Upper lobe of right lung (tissue), 1 donor: ENCODE measurements around the gene ADAMTS16. TPM values are rescaled to one million over a fixed set of nuclear protein-coding genes. Genes with fewer than 3 reads are reported as not detected.

Experiments used
- ATAC-seq: fragments of 200-7000 bp; cut with Tn5 transposase; one replicate; pipeline ENCODE4 v1.9.1; 2020; ENCODE audit warnings: mild to moderate bottlenecking, moderate library complexity
- DNase-seq: peaks from one replicate; pipeline ENCODE4 v3.0.0-alpha.2; 2020
- H3K27ac ChIP-seq: fragments of 200-600 bp; one replicate; pipeline ENCODE4 v1.8.0; 2022
- H3K27me3 ChIP-seq: fragments of 200-600 bp; one replicate; pipeline ENCODE4 v1.8.0; 2022; ENCODE audit warnings: mild to moderate bottlenecking
- H3K36me3 ChIP-seq: fragments of 200-600 bp; one replicate; pipeline ENCODE4 v1.8.0; 2022
- H3K4me1 ChIP-seq: fragments of 200-600 bp; one replicate; pipeline ENCODE4 v1.8.0; 2022
- H3K4me3 ChIP-seq: fragments of 200-600 bp; one replicate; pipeline ENCODE4 v1.8.0; 2022; ENCODE audit warnings: mild to moderate bottlenecking
- H3K9me3 ChIP-seq: fragments of 200-600 bp; one replicate; pipeline ENCODE4 v1.8.0; 2022
- CTCF ChIP-seq: fragments of 200-600 bp; IDR thresholded peaks from one replicate; pipeline ENCODE4 v1.8.0; 2022; ENCODE audit warnings: antibody characterized with exemption
- intact Hi-C: fragments of 100-400 bp; cut with DNase I; formaldehyde crosslinking; loops from one replicate; pipeline ENCODE4 v1.11.0; 2022
- total RNA-seq: library from RNA; stranded (reverse); fragmentation: NEBNext Ultra II Directional; extraction: Animal tissue kit (Norgen Biotek cat#: 25700); gene quantifications from one replicate; pipeline ENCODE4 v1.2.1, GENCODE V29; 2021
- donor health status: DM: no; HTN: yes; CAD: no; lungs with severe emphysema.

ADAMTS16 gene
- total RNA-seq, 1 donor from 2014 or later: 0.26 TPM

- peak; percentile 28 for ATAC-seq
These were observed 48.4 kb downstream of the ADAMTS16 start for GRCh38 chr5:5188376-5189050.

GRCh38 chr5:5189051-5189430 lies 48.9 kb downstream of the ADAMTS16 start:
- H3K4me3 ChIP-seq: no peak overlapping the region
- no peaks in the 10 kb centered on the region for H3K9me3 ChIP-seq
- DNase-seq (no peak), ATAC-seq (no peak)
- H3K36me3 ChIP-seq: no peaks in the 10 kb centered on the region
- H3K27me3 ChIP-seq: no peaks in the 10 kb centered on the region
- no peak overlapping the region for H3K27ac ChIP-seq
- no peak for TF ChIP-seq CTCF
- intact Hi-C loops: no loop called here
- no peaks in the 10 kb centered on the region for H3K4me1 ChIP-seq

More at GRCh38 chr5:5188376-5189050, 48.4 kb downstream of the ADAMTS16 start:
- Histone ChIP-seq H3K36me3 (no peaks in the 10 kb centered on the region), H3K4me3 (no peak overlapping the region), H3K27ac (no peak overlapping the region), H3K9me3 (no peaks in the 10 kb centered on the region), H3K27me3 (no peaks in the 10 kb centered on the region), H3K4me1 (no peaks in the 10 kb centered on the region)
- no peak for DNase-seq
- TF ChIP-seq CTCF: no peak
- intact Hi-C loops: no loop called here

- H3K27ac ChIP-seq: no peak overlapping the region
- no peaks in the 10 kb centered on the region for H3K36me3 ChIP-seq
- no peak for ATAC-seq
- DNase-seq: no peak
- TF ChIP-seq CTCF: no peak
- intact Hi-C loops: no loop called here
- no peaks in the 10 kb centered on the region for H3K27me3 ChIP-seq
- no peaks in the 10 kb centered on the region for H3K4me1 ChIP-seq
- no peaks in the 10 kb centered on the region for H3K9me3 ChIP-seq
- H3K4me3 ChIP-seq: no peak overlapping the region
These were observed 51.8 kb downstream of the ADAMTS16 start for GRCh38 chr5:5191906-5192305.

- ATAC-seq (no peak), DNase-seq (no peak)
- TF ChIP-seq CTCF: no peak
- H3K4me1 ChIP-seq: no peaks in the 10 kb centered on the region
- H3K36me3 ChIP-seq: no peaks in the 10 kb centered on the region
- intact Hi-C loops: no loop called here
- H3K27ac ChIP-seq: no peak overlapping the region
- H3K27me3 ChIP-seq: no peaks in the 10 kb centered on the region
- no peaks in the 10 kb centered on the region for H3K9me3 ChIP-seq
- H3K4me3 ChIP-seq: no peak overlapping the region
These were observed 52.6 kb downstream of the ADAMTS16 start for GRCh38 chr5:5192681-5193080.

- intact Hi-C loops: no loop called here
- no peaks in the 10 kb centered on the region for H3K4me1 ChIP-seq
- H3K27ac ChIP-seq: no peak overlapping the region
- ATAC-seq (no peak), DNase-seq (no peak)
- no peaks in the 10 kb centered on the region for H3K36me3 ChIP-seq
- no peak for TF ChIP-seq CTCF
- no peaks in the 10 kb centered on the region for H3K27me3 ChIP-seq
- H3K9me3 ChIP-seq: no peaks in the 10 kb centered on the region
- H3K4me3 ChIP-seq: no peak overlapping the region
These were observed 55.2 kb downstream of the ADAMTS16 start for GRCh38 chr5:5195128-5195918.
